ENCODE results near the gene DDN.

The DDN gene

GRCh38 chr12:49014547-49014946 is 15.4 kb upstream of the DDN start:
- no peak for DNase-seq (ENCODE audit: low read depth in 2 of 3, low spot score in 2 of 3)

- DNase-seq (ENCODE audit: low read depth in 2 of 3, low spot score in 2 of 3) = no peak
Measured at GRCh38 chr12:49013428-49013827, 14.3 kb upstream of the DDN start.

GRCh38 chr12:49012739-49013138 is 13.6 kb upstream of the DDN start:
- DNase-seq (ENCODE audit: low read depth in 2 of 3, low spot score in 2 of 3) = no peak

- no peak for DNase-seq (ENCODE audit: low read depth in 2 of 3, low spot score in 2 of 3)
Measured at GRCh38 chr12:49010092-49010668, 11.0 kb upstream of the DDN start.

GRCh38 chr12:49008943-49009342 is 9.8 kb upstream of the DDN start:
- DNase-seq (ENCODE audit: low read depth in 2 of 3, low spot score in 2 of 3) = no peak

- no peak for DNase-seq (ENCODE audit: low read depth in 2 of 3, low spot score in 2 of 3)
Measured at GRCh38 chr12:49000346-49000745, 1.2 kb upstream of the DDN start.

- DNase-seq (ENCODE audit: low read depth in 2 of 3, low spot score in 2 of 3) = no peak
Measured at GRCh38 chr12:48998497-48999353, 450 bp downstream of the DDN start.

- no peak for DNase-seq (ENCODE audit: low read depth in 2 of 3, low spot score in 2 of 3)
Measured at GRCh38 chr12:48997719-48998496, 1.3 kb downstream of the DDN start.

- DNase-seq (ENCODE audit: low read depth in 2 of 3, low spot score in 2 of 3) = no peak
Measured at GRCh38 chr12:48996794-48997718, 2.1 kb downstream of the DDN start.

- no peak for DNase-seq (ENCODE audit: low read depth in 2 of 3, low spot score in 2 of 3)
Measured at GRCh38 chr12:48995086-48995879, 3.9 kb downstream of the DDN start.

- DNase-seq (ENCODE audit: low read depth in 2 of 3, low spot score in 2 of 3) = no peak
Measured at GRCh38 chr12:48994224-48995085, 4.7 kb downstream of the DDN start.

GRCh38 chr12:48993787-48994186 is 5.4 kb downstream of the DDN start:
- no peak for DNase-seq (ENCODE audit: low read depth in 2 of 3, low spot score in 2 of 3)

GRCh38 chr12:48991247-48992050 is 7.7 kb downstream of the DDN start:
- DNase-seq (ENCODE audit: low read depth in 2 of 3, low spot score in 2 of 3) = no peak

- no peak for DNase-seq (ENCODE audit: low read depth in 2 of 3, low spot score in 2 of 3)
Measured at GRCh38 chr12:48990552-48990951, 8.6 kb downstream of the DDN start.

GRCh38 chr12:48988030-48988649 is 11.0 kb downstream of the DDN start:
- DNase-seq (ENCODE audit: low read depth in 2 of 3, low spot score in 2 of 3) = peak in 1 of 3 experiments; percentile 75

- no peak for DNase-seq (ENCODE audit: low read depth in 2 of 3, low spot score in 2 of 3)
Measured at GRCh38 chr12:48986720-48987291, 12.4 kb downstream of the DDN start.

- DNase-seq (ENCODE audit: low read depth in 2 of 3, low spot score in 2 of 3) = no peak
Measured at GRCh38 chr12:48985901-48986300, 13.3 kb downstream of the DDN start.
